ENCODE measurements around the gene TXNDC16. TPM values are rescaled to one million over a fixed set of nuclear protein-coding genes. Genes with fewer than 3 reads are reported as not detected.
A peak's percentile ranks its signal among the peaks of the same experiment; 100 is the strongest.

Gene TXNDC16
- total RNA-seq, 1 donor = 9.8 TPM

DNA sequence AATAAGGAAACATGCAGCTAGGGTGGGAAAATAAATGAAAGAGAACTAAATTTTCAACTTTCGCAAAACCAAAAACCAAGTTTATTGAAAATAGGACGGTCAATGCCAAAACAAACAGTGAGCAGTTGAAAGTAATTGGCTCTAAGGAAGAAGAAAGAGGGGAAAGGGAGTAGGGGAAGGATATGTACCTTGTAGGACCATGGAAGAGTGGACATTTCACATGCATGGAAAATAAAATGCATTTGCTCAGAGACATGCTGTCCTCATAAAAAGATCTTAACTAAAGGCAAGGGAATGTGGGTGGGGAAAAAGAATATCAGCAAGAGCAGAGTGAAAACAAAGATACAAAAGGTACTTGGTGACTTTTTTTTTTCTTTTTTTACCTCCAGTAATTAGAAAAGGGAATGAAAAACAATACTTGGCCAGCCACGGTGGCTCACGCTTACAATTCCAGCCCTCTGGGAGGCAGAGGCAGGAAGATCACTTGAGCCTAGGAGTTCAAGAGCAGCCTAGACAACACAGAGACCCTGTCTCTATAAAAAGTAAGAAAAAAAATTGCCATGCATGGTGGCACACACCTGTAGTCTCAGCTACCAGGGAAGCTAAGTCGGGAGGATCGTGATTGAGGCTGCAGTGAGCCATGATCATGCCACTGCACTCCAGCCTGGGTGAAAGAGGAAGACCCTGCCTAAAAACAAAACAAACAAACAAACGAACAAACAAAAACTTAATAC is 6.6 kb downstream of the TXNDC16 start:
- H3K27me3 ChIP-seq (ENCODE audit: insufficient read depth, low read length) = no peaks in the 10 kb centered on the region
- TF ChIP-seq, protein P1, sequence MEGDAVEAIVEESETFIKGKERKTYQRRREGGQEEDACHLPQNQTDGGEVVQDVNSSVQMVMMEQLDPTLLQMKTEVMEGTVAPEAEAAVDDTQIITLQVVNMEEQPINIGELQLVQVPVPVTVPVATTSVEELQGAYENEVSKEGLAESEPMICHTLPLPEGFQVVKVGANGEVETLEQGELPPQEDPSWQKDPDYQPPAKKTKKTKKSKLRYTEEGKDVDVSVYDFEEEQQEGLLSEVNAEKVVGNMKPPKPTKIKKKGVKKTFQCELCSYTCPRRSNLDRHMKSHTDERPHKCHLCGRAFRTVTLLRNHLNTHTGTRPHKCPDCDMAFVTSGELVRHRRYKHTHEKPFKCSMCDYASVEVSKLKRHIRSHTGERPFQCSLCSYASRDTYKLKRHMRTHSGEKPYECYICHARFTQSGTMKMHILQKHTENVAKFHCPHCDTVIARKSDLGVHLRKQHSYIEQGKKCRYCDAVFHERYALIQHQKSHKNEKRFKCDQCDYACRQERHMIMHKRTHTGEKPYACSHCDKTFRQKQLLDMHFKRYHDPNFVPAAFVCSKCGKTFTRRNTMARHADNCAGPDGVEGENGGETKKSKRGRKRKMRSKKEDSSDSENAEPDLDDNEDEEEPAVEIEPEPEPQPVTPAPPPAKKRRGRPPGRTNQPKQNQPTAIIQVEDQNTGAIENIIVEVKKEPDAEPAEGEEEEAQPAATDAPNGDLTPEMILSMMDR (IDR thresholded peaks at IDR 0.05; ENCODE audit: extremely low read depth, low read depth, low read length) = no peak
- peak overlapping the region; percentile 75 for H2AFZ ChIP-seq (ENCODE audit: low read length)
- no peak overlapping the region for H3K27ac ChIP-seq (ENCODE audit: low read depth, low read length)
- no peaks in the 10 kb centered on the region for H3K79me2 ChIP-seq (ENCODE audit: insufficient read depth, low read length)
- no peak overlapping the region for H3K4me2 ChIP-seq (ENCODE audit: insufficient read depth, low read length)
- no peak for DNase-seq (ENCODE audit: insufficient read length, low spot score, missing footprints)
- no peaks in the 10 kb centered on the region for H4K20me1 ChIP-seq (ENCODE audit: insufficient read depth, low read length)
- no peaks in the 10 kb centered on the region for H3K9me3 ChIP-seq (ENCODE audit: low read depth, low read length)
- no peaks in the 10 kb centered on the region for H3K36me3 ChIP-seq (ENCODE audit: insufficient read depth, low read length)
- no peaks in the 10 kb centered on the region for H3K4me1 ChIP-seq (ENCODE audit: insufficient read depth, low read length)
- no peak overlapping the region for H3K4me3 ChIP-seq (ENCODE audit: insufficient read depth, low read length)

GRCh38 chr14:52538623-52539022 is 13.7 kb downstream of the TXNDC16 start:
- no peaks in the 10 kb centered on the region for H3K4me1 ChIP-seq (ENCODE audit: insufficient read depth, low read length)
- H3K27ac ChIP-seq (ENCODE audit: low read depth, low read length) = no peak overlapping the region
- H3K36me3 ChIP-seq (ENCODE audit: insufficient read depth, low read length) = no peaks in the 10 kb centered on the region
- H2AFZ ChIP-seq (ENCODE audit: low read length) = no peak overlapping the region
- TF ChIP-seq, protein P1 (IDR thresholded peaks at IDR 0.05; ENCODE audit: extremely low read depth, low read depth, low read length) = no peak
- H4K20me1 ChIP-seq (ENCODE audit: insufficient read depth, low read length) = no peaks in the 10 kb centered on the region
- no peak overlapping the region for H3K4me3 ChIP-seq (ENCODE audit: insufficient read depth, low read length)
- H3K9me3 ChIP-seq (ENCODE audit: low read depth, low read length) = no peaks in the 10 kb centered on the region
- no peak overlapping the region for H3K4me2 ChIP-seq (ENCODE audit: insufficient read depth, low read length)
- no peaks in the 10 kb centered on the region for H3K27me3 ChIP-seq (ENCODE audit: insufficient read depth, low read length)
- no peaks in the 10 kb centered on the region for H3K79me2 ChIP-seq (ENCODE audit: insufficient read depth, low read length)
- DNase-seq (ENCODE audit: insufficient read length, low spot score, missing footprints) = no peak

DNA sequence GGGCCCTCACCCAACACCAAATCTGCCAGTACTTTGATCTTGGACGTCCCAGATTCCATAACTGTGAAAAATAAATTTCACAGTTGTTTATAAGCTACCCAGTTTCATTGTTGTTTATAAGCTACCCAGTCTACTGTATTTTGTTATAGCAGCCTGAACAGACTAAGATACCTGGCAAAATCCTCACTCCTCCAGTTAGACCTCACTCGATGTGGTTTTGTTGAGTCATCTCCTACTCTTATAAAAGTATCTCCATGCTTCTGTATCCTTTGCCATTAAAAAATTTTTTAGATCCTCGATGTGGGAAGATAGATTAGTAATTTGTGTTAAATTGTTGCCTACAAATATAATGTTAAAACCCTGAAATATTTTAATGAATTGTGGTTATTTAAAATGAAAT is 16.0 kb downstream of the TXNDC16 start:
- TF ChIP-seq, protein P1 (IDR thresholded peaks at IDR 0.05; ENCODE audit: extremely low read depth, low read depth, low read length) = no peak
- Histone ChIP-seq H3K79me2 (ENCODE audit: insufficient read depth, low read length) (no peaks in the 10 kb centered on the region), H3K4me2 (ENCODE audit: insufficient read depth, low read length) (no peak overlapping the region)

GRCh38 chr14:52531481-52531880 is 20.8 kb downstream of the TXNDC16 start:
- Histone ChIP-seq H2AFZ (ENCODE audit: low read length) (no peak overlapping the region), H3K27ac (ENCODE audit: low read depth, low read length) (no peak overlapping the region), H3K79me2 (ENCODE audit: insufficient read depth, low read length) (no peaks in the 10 kb centered on the region), H3K9me3 (ENCODE audit: low read depth, low read length) (no peaks in the 10 kb centered on the region), H3K27me3 (ENCODE audit: insufficient read depth, low read length) (no peaks in the 10 kb centered on the region), H3K36me3 (ENCODE audit: insufficient read depth, low read length) (no peaks in the 10 kb centered on the region), H4K20me1 (ENCODE audit: insufficient read depth, low read length) (no peaks in the 10 kb centered on the region), H3K4me1 (ENCODE audit: insufficient read depth, low read length) (no peaks in the 10 kb centered on the region), H3K4me2 (ENCODE audit: insufficient read depth, low read length) (no peak overlapping the region), H3K4me3 (ENCODE audit: insufficient read depth, low read length) (no peak overlapping the region)
- DNase-seq (ENCODE audit: insufficient read length, low spot score, missing footprints) = no peak
- TF ChIP-seq, protein P1 (IDR thresholded peaks at IDR 0.05; ENCODE audit: extremely low read depth, low read depth, low read length) = no peak

More for the DNA sequence above, 16.0 kb downstream of the TXNDC16 start:
- H3K36me3 ChIP-seq (ENCODE audit: insufficient read depth, low read length) = no peaks in the 10 kb centered on the region
- H4K20me1 ChIP-seq (ENCODE audit: insufficient read depth, low read length) = no peaks in the 10 kb centered on the region
- H2AFZ ChIP-seq (ENCODE audit: low read length) = no peak overlapping the region
- no peak overlapping the region for H3K4me3 ChIP-seq (ENCODE audit: insufficient read depth, low read length)
- no peaks in the 10 kb centered on the region for H3K9me3 ChIP-seq (ENCODE audit: low read depth, low read length)
- no peaks in the 10 kb centered on the region for H3K4me1 ChIP-seq (ENCODE audit: insufficient read depth, low read length)
- DNase-seq (ENCODE audit: insufficient read length, low spot score, missing footprints) = no peak
- no peaks in the 10 kb centered on the region for H3K27me3 ChIP-seq (ENCODE audit: insufficient read depth, low read length)
- H3K27ac ChIP-seq (ENCODE audit: low read depth, low read length) = no peak overlapping the region

Data from osteoblast (primary cell).